Muscle layer of duodenum (tissue), 2 donors: ENCODE results near the gene GPHN.
"Not testable (repeated sequence)": the region's sequence is repeated elsewhere in the genome, so short reads cannot be mapped to it uniquely, and the experiment has no call there.

Source experiments
- H3K27ac ChIP-seq: one replicate; pipeline ENCODE4 v1.7.0; 2013; ENCODE audit warnings: mild to moderate bottlenecking, low read length
- H3K27me3 ChIP-seq: one replicate; pipeline ENCODE4 v1.7.0; 2013; ENCODE audit warnings: low read depth, mild to moderate bottlenecking, control low read depth, low read length
- H3K36me3 ChIP-seq, 2 donors: one replicate each; pipeline ENCODE4 v1.7.0; 2013; ENCODE audit warnings: low read length in 2 of 2, control low read depth in 1 of 2, mild to moderate bottlenecking in 1 of 2; ENCODE audit not compliant: insufficient read depth in 2 of 2, control insufficient read depth in 1 of 2
- H3K4me1 ChIP-seq, 2 donors: one replicate each; pipeline ENCODE4 v1.7.0; 2013; ENCODE audit warnings: low read length in 2 of 2, mild to moderate bottlenecking in 2 of 2, control low read depth in 1 of 2, moderate library complexity in 1 of 2; ENCODE audit not compliant: insufficient read depth in 2 of 2, control insufficient read depth in 1 of 2
- H3K4me3 ChIP-seq, 2 donors: one replicate each; pipeline ENCODE4 v1.7.0; 2013; ENCODE audit warnings: low read length in 2 of 2, low read depth in 1 of 2, mild to moderate bottlenecking in 1 of 2
- H3K9me3 ChIP-seq, 2 donors: one replicate each; pipeline ENCODE4 v1.7.0; 2013; ENCODE audit warnings: low read length in 2 of 2, control low read depth in 1 of 2, mild to moderate bottlenecking in 1 of 2; ENCODE audit not compliant: control insufficient read depth in 1 of 2
- donor health status: healthy.

GPHN gene

GRCh38 chr14:67010602-67011001 is 502.7 kb downstream of the GPHN start:
- Histone ChIP-seq H3K27ac (no peak overlapping the region), H3K9me3 (no peaks in the 10 kb centered on the region), H3K27me3 (no peaks in the 10 kb centered on the region), H3K36me3 (no peaks in the 10 kb centered on the region), H3K4me3 (no peak overlapping the region), H3K4me1 (no peaks in the 10 kb centered on the region)

GRCh38 chr14:67016856-67017255 is 508.9 kb downstream of the GPHN start:
- H3K36me3 ChIP-seq: no peaks in the 10 kb centered on the region
- no peak overlapping the region for H3K27ac ChIP-seq
- H3K4me1 ChIP-seq: no peaks in the 10 kb centered on the region
- no peak overlapping the region for H3K4me3 ChIP-seq
- no peaks in the 10 kb centered on the region for H3K9me3 ChIP-seq
- no peaks in the 10 kb centered on the region for H3K27me3 ChIP-seq

GRCh38 chr14:67018720-67019119 is 510.8 kb downstream of the GPHN start:
- Histone ChIP-seq H3K4me3 (no peak overlapping the region), H3K9me3 (no peaks in the 10 kb centered on the region), H3K36me3 (no peaks in the 10 kb centered on the region), H3K27me3 (no peaks in the 10 kb centered on the region), H3K4me1 (no peaks in the 10 kb centered on the region), H3K27ac (no peak overlapping the region)

- no peaks in the 10 kb centered on the region for H3K27me3 ChIP-seq
- H3K27ac ChIP-seq: no peak overlapping the region
- H3K9me3 ChIP-seq: no peaks in the 10 kb centered on the region
- peaks cover 3 to 5% of the 10 kb centered on the region in 2 donors for H3K36me3 ChIP-seq
- H3K4me1 ChIP-seq: no peaks in the 10 kb centered on the region
- no peak overlapping the region for H3K4me3 ChIP-seq
Measured at GRCh38 chr14:67019796-67020195, 511.8 kb downstream of the GPHN start.

- no peaks in the 10 kb centered on the region for H3K9me3 ChIP-seq
- H3K36me3 ChIP-seq: peaks cover 0 to 6% of the 10 kb centered on the region in 2 donors
- no peak overlapping the region for H3K4me3 ChIP-seq
- H3K4me1 ChIP-seq: no peaks in the 10 kb centered on the region
- no peaks in the 10 kb centered on the region for H3K27me3 ChIP-seq
- no peak overlapping the region for H3K27ac ChIP-seq
Measured at GRCh38 chr14:67031920-67032774, 524.2 kb downstream of the GPHN start.

GRCh38 chr14:67045440-67045839 is 537.5 kb downstream of the GPHN start:
- H3K27me3 ChIP-seq: no peaks in the 10 kb centered on the region
- H3K36me3 ChIP-seq: peaks cover 0 to 1% of the 10 kb centered on the region in 2 donors
- H3K27ac ChIP-seq: no peak overlapping the region
- no peaks in the 10 kb centered on the region for H3K4me1 ChIP-seq
- no peak overlapping the region for H3K4me3 ChIP-seq
- peaks cover 0 to 6% of the 10 kb centered on the region in 2 donors for H3K9me3 ChIP-seq

GRCh38 chr14:67050896-67051295 is 542.9 kb downstream of the GPHN start:
- Histone ChIP-seq H3K36me3 (peaks cover 0 to 7% of the 10 kb centered on the region in 2 donors), H3K27ac (no peak overlapping the region), H3K4me1 (no peaks in the 10 kb centered on the region), H3K4me3 (no peak overlapping the region), H3K9me3 (no peaks in the 10 kb centered on the region), H3K27me3 (no peaks in the 10 kb centered on the region)

- Histone ChIP-seq H3K9me3 (no peaks in the 10 kb centered on the region), H3K4me3 (no peak overlapping the region), H3K36me3 (peaks cover 0 to 11% of the 10 kb centered on the region in 2 donors), H3K4me1 (no peaks in the 10 kb centered on the region), H3K27ac (no peak overlapping the region), H3K27me3 (no peaks in the 10 kb centered on the region)
Measured at GRCh38 chr14:67056684-67057083, 548.7 kb downstream of the GPHN start.

- Histone ChIP-seq H3K9me3 (no peaks in the 10 kb centered on the region), H3K36me3 (peaks cover 0 to 11% of the 10 kb centered on the region in 2 donors), H3K4me3 (no peak overlapping the region), H3K4me1 (no peaks in the 10 kb centered on the region), H3K27ac (no peak overlapping the region), H3K27me3 (no peaks in the 10 kb centered on the region)
Measured at GRCh38 chr14:67059596-67059995, 551.6 kb downstream of the GPHN start.

GRCh38 chr14:67060546-67060945 is 552.6 kb downstream of the GPHN start:
- no peak overlapping the region for H3K27ac ChIP-seq
- H3K4me1 ChIP-seq: no peaks in the 10 kb centered on the region
- no peaks in the 10 kb centered on the region for H3K27me3 ChIP-seq
- H3K4me3 ChIP-seq: no peak overlapping the region
- no peaks in the 10 kb centered on the region for H3K9me3 ChIP-seq
- H3K36me3 ChIP-seq: peaks cover 0 to 11% of the 10 kb centered on the region in 2 donors

- H3K4me1 ChIP-seq, H3K27ac ChIP-seq, H3K27me3 ChIP-seq, H3K9me3 ChIP-seq, H3K36me3 ChIP-seq, H3K4me3 ChIP-seq: not testable (repeated sequence)
Measured at GRCh38 chr14:67067070-67067814, 559.3 kb downstream of the GPHN start.
